GM12865 (cell line): ENCODE measurements around the gene RPS14.

ENCODE experiments used
- DNase-seq: peaks from one replicate; pipeline ENCODE4 v3.0.0; 2010; ENCODE audit warnings: low read depth
- H3K4me3 ChIP-seq: 2 replicates; pipeline ENCODE4 v1.5.1; 2011; ENCODE audit warnings: mild to moderate bottlenecking, low read depth, low read length, control low read depth
- CTCF ChIP-seq: IDR thresholded peaks from 2 replicates; pipeline ENCODE4 v1.5.1; 2011; ENCODE audit warnings: low read length, control low read depth, low read depth, inconsistent platforms; ENCODE audit not compliant: insufficient read depth; ENCODE audit errors: missing control alignments

The RPS14 gene

DNA sequence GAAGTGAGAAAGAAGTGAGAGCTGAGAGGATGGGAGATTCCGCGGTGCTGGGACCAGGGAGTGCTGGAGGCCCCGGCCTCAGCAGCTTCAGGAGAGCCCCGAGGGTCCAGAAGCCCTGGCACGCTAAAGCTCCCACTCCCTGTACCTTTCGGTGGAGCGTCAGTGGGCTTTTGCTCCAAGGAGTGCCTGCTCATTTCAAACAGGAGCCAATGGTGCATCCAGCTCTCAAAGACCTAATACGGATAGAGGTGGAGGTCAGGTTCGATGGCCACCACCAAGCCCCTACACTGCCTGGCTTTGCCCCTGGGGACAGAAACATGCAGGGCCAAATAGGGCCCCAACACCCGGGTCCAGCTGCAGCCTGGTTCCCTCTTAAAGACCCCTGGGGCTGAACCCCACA is 45.0 kb downstream of the RPS14 start:
- peak; percentile 33 for DNase-seq
- no peak for TF ChIP-seq CTCF
- H3K4me3 ChIP-seq = no peak overlapping the region

DNA sequence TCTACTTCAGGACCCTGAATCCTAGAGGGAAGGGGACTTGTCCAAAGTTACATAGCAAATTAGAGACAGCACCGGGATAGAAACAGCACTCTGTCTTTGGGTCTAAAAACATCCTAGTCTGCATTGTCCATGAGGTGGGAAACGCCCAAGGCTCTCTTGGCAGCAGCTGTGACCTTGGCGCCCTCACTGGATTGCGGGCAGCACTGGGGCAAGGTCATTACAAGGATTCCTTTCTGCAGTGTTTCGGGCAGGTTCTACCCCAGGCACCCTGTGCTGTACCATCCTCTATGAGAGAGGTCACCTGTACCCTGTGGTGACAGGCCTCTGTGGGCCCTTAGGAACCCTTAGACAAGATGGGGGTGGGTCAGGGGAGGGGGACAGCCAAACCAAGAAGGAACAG is 45.4 kb downstream of the RPS14 start:
- peak; percentile 25 for DNase-seq
- H3K4me3 ChIP-seq = no peak overlapping the region
- no peak for TF ChIP-seq CTCF

DNA sequence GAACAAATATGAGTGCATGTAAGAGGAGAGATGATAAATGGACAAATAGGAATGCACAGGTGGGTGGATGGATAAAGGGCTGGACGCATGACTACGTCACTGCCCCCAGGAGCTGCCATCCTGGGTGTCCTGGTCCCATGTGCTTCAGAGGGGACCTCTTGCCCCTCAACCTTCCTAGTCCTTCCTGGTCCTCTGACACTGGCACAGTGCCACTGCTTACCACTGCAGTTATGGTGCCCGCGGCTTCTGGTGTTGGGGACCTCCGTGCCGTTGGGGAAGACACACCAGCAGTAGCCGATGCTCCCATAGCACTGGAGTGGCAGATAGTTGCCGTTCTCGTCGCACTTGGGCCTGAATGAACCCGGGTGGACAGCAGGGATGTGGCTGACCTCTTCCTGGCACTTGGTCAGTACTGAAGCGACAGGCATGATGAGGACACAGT is 46.6 kb downstream of the RPS14 start:
- peak; percentile 30 for DNase-seq
- TF ChIP-seq CTCF = no peak
- no peak overlapping the region for H3K4me3 ChIP-seq

GRCh38 chr5:150402229-150402773 is 47.2 kb downstream of the RPS14 start:
- no peak overlapping the region for H3K4me3 ChIP-seq
- no peak for TF ChIP-seq CTCF
- peak; percentile 49 for DNase-seq

GRCh38 chr5:150401376-150402228 is 47.9 kb downstream of the RPS14 start:
- no peak for TF ChIP-seq CTCF
- H3K4me3 ChIP-seq = no peak overlapping the region
- peak; percentile 57 for DNase-seq

- TF ChIP-seq CTCF = no peak
- DNase-seq = no peak
- no peak overlapping the region for H3K4me3 ChIP-seq
These were observed 48.5 kb downstream of the RPS14 start for GRCh38 chr5:150401076-150401375.
